ENCODE results near the gene LAMA2. TPM values are rescaled to one million over a fixed set of nuclear protein-coding genes. Genes with fewer than 3 reads are reported as not detected.

LAMA2 gene
- total and polyA plus RNA-seq, 2 experiments from 2014 or later, result 11.1 to 57.5 TPM

GRCh38 chr6:129501740-129502660 is 619.1 kb downstream of the LAMA2 start:
- peak overlapping the region; percentile 62 for H3K27ac ChIP-seq
- H3K9me2 ChIP-seq (replicated peaks; ENCODE audit: insufficient read depth), result no peaks in the 10 kb centered on the region
- H4K20me1 ChIP-seq (ENCODE audit: insufficient read depth, poor library complexity, severe bottlenecking), result no peaks in the 10 kb centered on the region
- H3K9me3 ChIP-seq (ENCODE audit: low read depth), result no peaks in the 10 kb centered on the region
- 78% methylated on average over 6 of the region's 6 CpGs for WGBS (ENCODE audit: low lambda C conversion rate, missing lambda C conversion rate)
- no peak for DNase-seq (ENCODE audit: low spot score)
- H3K4me2 ChIP-seq, result peak overlapping the region; percentile 4
- TF ChIP-seq EZH2phosphoT487 (IDR thresholded peaks at IDR 0.05; ENCODE audit: low read depth, severe bottlenecking, unreplicated experiment) (no peak), EZH2 (IDR thresholded peaks at IDR 0.05; ENCODE audit: borderline replicate concordance) (no peak), CTCF (IDR thresholded peaks at IDR 0.05; ENCODE audit: poor library complexity) (no peak)
- peaks cover 32% of the 10 kb centered on the region for H3K4me1 ChIP-seq (ENCODE audit: insufficient read depth)
- H3K27me3 ChIP-seq, result no peaks in the 10 kb centered on the region
- no peaks in the 10 kb centered on the region for H3K79me2 ChIP-seq
- H3K36me3 ChIP-seq (replicated peaks; ENCODE audit: insufficient read depth, low read depth), result no peaks in the 10 kb centered on the region
- no peak overlapping the region for H3K4me3 ChIP-seq
- H2AFZ ChIP-seq, result no peak overlapping the region

- no peak overlapping the region for H3K4me3 ChIP-seq
- no peak for DNase-seq (ENCODE audit: low spot score)
- H3K9me2 ChIP-seq (replicated peaks; ENCODE audit: insufficient read depth), result no peaks in the 10 kb centered on the region
- H3K4me1 ChIP-seq (ENCODE audit: insufficient read depth), result peaks cover 26% of the 10 kb centered on the region
- H3K27me3 ChIP-seq, result no peaks in the 10 kb centered on the region
- no peak overlapping the region for H3K4me2 ChIP-seq
- 93% methylated on average over 2 of the region's 2 CpGs for WGBS (ENCODE audit: low lambda C conversion rate, missing lambda C conversion rate)
- H3K36me3 ChIP-seq (replicated peaks; ENCODE audit: insufficient read depth, low read depth), result no peaks in the 10 kb centered on the region
- no peak overlapping the region for H2AFZ ChIP-seq
- TF ChIP-seq CTCF (IDR thresholded peaks at IDR 0.05; ENCODE audit: poor library complexity), result no peak
- TF ChIP-seq EZH2phosphoT487 (IDR thresholded peaks at IDR 0.05; ENCODE audit: low read depth, severe bottlenecking, unreplicated experiment), result no peak
- TF ChIP-seq EZH2 (IDR thresholded peaks at IDR 0.05; ENCODE audit: borderline replicate concordance), result no peak
- no peaks in the 10 kb centered on the region for H3K79me2 ChIP-seq
- H3K27ac ChIP-seq, result no peak overlapping the region
- H3K9me3 ChIP-seq (ENCODE audit: low read depth), result no peaks in the 10 kb centered on the region
- H4K20me1 ChIP-seq (ENCODE audit: insufficient read depth, poor library complexity, severe bottlenecking), result no peaks in the 10 kb centered on the region
Measured at GRCh38 chr6:129504456-129504855, 621.5 kb downstream of the LAMA2 start.

GRCh38 chr6:129507059-129507807 is 624.3 kb downstream of the LAMA2 start:
- H3K4me1 ChIP-seq (ENCODE audit: insufficient read depth), result peaks cover 9% of the 10 kb centered on the region
- H3K4me2 ChIP-seq, result peak overlapping the region; percentile 50
- H3K9me3 ChIP-seq (ENCODE audit: low read depth), result no peaks in the 10 kb centered on the region
- DNase-seq (ENCODE audit: low spot score), result no peak
- H4K20me1 ChIP-seq (ENCODE audit: insufficient read depth, poor library complexity, severe bottlenecking), result no peaks in the 10 kb centered on the region
- H3K79me2 ChIP-seq, result no peaks in the 10 kb centered on the region
- WGBS (ENCODE audit: low lambda C conversion rate, missing lambda C conversion rate), result 69% methylated on average over 5 of the region's 5 CpGs
- no peaks in the 10 kb centered on the region for H3K27me3 ChIP-seq
- no peaks in the 10 kb centered on the region for H3K9me2 ChIP-seq (replicated peaks; ENCODE audit: insufficient read depth)
- no peak overlapping the region for H3K4me3 ChIP-seq
- H3K27ac ChIP-seq, result no peak overlapping the region
- TF ChIP-seq EZH2phosphoT487 (IDR thresholded peaks at IDR 0.05; ENCODE audit: low read depth, severe bottlenecking, unreplicated experiment) (no peak), CTCF (IDR thresholded peaks at IDR 0.05; ENCODE audit: poor library complexity) (no peak), EZH2 (IDR thresholded peaks at IDR 0.05; ENCODE audit: borderline replicate concordance) (no peak)
- H2AFZ ChIP-seq, result no peak overlapping the region
- no peaks in the 10 kb centered on the region for H3K36me3 ChIP-seq (replicated peaks; ENCODE audit: insufficient read depth, low read depth)
